HEK293T (cell line): Measurements from ENCODE around the gene NFE2.
"Not testable (repeated sequence)": the region's sequence is repeated elsewhere in the genome, so short reads cannot be mapped to it uniquely, and the experiment has no call there.

ENCODE experiments used
- CTCF ChIA-PET: fragments of 350-600 bp; formaldehyde crosslinking; extraction: SDS; loops from one replicate; lab custom pipeline; 2021; ENCODE audit warnings: antibody characterized with exemption, inconsistent platforms; lab: Yijun Ruan, JAX
- POLR2A ChIA-PET: fragments of 350-600 bp; formaldehyde crosslinking; extraction: SDS; loops from one replicate; lab custom pipeline; 2020; ENCODE audit warnings: antibody characterized with exemption, inconsistent platforms; lab: Yijun Ruan, JAX
- DNase-seq: peaks from one replicate; pipeline ENCODE4 v3.0.0; 2012; ENCODE audit warnings: mixed read lengths; ENCODE audit errors: extremely low spot score
- ARNT ChIP-seq: fragments of 450-650 bp; IDR thresholded peaks from 2 replicates; pipeline ENCODE4 v1.6.1; 2017; ENCODE audit warnings: mild to moderate bottlenecking
- BHLHE40 ChIP-seq: fragments of 450-650 bp; IDR thresholded peaks from 2 replicates; pipeline ENCODE4 v1.6.1; 2016; ENCODE audit warnings: mild to moderate bottlenecking, moderate library complexity, borderline replicate concordance
- CTBP1 ChIP-seq: fragments of 450-650 bp; IDR thresholded peaks from 2 replicates; pipeline ENCODE4 v1.6.1; 2016; ENCODE audit warnings: borderline replicate concordance
- ELF4 ChIP-seq: fragments of 450-650 bp; IDR thresholded peaks from 2 replicates; pipeline ENCODE4 v1.6.1; 2017; ENCODE audit warnings: antibody characterized with exemption
- FOXA1 ChIP-seq: fragments of 450-650 bp; IDR thresholded peaks from 2 replicates; pipeline ENCODE4 v1.6.1; 2016; ENCODE audit warnings: mild to moderate bottlenecking
- FOXK2 ChIP-seq: fragments of 450-650 bp; IDR thresholded peaks from 2 replicates; pipeline ENCODE4 v1.6.1; 2016; ENCODE audit warnings: mild to moderate bottlenecking
- FOXM1 ChIP-seq: fragments of 450-650 bp; IDR thresholded peaks from 2 replicates; pipeline ENCODE4 v1.6.1; 2017; ENCODE audit warnings: mild to moderate bottlenecking, borderline replicate concordance
- HDGF ChIP-seq: fragments of 450-650 bp; IDR thresholded peaks from 2 replicates; pipeline ENCODE4 v1.6.1; 2017; ENCODE audit warnings: antibody characterized with exemption, borderline replicate concordance
- L3MBTL2 ChIP-seq: fragments of 450-650 bp; conservative IDR thresholded peaks from 2 replicates; pipeline ENCODE4 v1.6.1; 2016; ENCODE audit warnings: mild to moderate bottlenecking
- LEF1 ChIP-seq: fragments of 450-650 bp; IDR thresholded peaks from 2 replicates; pipeline ENCODE4 v1.6.1; 2017; ENCODE audit warnings: mild to moderate bottlenecking, borderline replicate concordance
- NFRKB ChIP-seq: fragments of 450-650 bp; IDR thresholded peaks from 2 replicates; pipeline ENCODE4 v1.6.1; 2016; ENCODE audit warnings: mild to moderate bottlenecking, moderate library complexity
- PKNOX1 ChIP-seq: fragments of 450-650 bp; IDR thresholded peaks from 2 replicates; pipeline ENCODE4 v1.6.1; 2016
- SP1 ChIP-seq: fragments of 450-650 bp; IDR thresholded peaks from 2 replicates; pipeline ENCODE4 v1.6.1; 2017
- SUZ12 ChIP-seq: fragments of 450-650 bp; IDR thresholded peaks from 2 replicates; pipeline ENCODE4 v1.6.1; 2016; ENCODE audit warnings: mild to moderate bottlenecking
- TARDBP ChIP-seq: fragments of 450-650 bp; IDR thresholded peaks from 2 replicates; pipeline ENCODE4 v1.6.1; 2016
- ZNF384 ChIP-seq: fragments of 450-650 bp; IDR thresholded peaks from 2 replicates; pipeline ENCODE4 v1.6.1; 2016

The NFE2 gene

DNA sequence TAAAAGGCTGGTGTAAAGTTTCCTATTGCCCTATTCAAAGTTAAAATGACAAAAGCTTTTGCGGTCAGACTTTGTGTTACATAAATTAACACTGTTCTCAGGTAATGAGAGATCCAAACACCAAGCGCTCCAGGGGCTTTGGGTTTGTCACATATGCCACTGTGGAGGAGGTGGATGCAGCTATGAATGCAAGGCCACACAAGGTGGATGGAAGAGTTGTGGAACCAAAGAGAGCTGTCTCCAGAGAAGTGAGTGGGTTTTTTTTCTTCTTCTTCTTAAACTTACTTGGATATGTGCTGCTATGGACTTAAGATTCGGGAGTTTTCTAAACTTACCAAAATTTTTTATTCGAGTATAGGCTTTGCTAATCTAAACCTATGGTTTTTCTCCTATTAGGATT lies 19.1 kb downstream of the NFE2 start:
- POLR2A ChIA-PET = interaction anchor here (0.7 to 5.2 kb wide), 8 partner anchors 9 to 76 kb away, joined by 3 to 175 read pairs (median 35); no protein-coding TSS in a partner anchor
- DNase-seq, CTCF ChIA-PET: not testable (repeated sequence)
- 0 out of 2 replicates have a peak, but pooled peaks have one; percentile 9 for TF ChIP-seq BHLHE40

- DNase-seq, CTCF ChIA-PET: not testable (repeated sequence)
- 0 out of 2 replicates have a peak, but pooled peaks have one; percentile 35 for TF ChIP-seq L3MBTL2
- POLR2A ChIA-PET = interaction anchor here (0.7 to 5.2 kb wide), 9 partner anchors 10 to 77 kb away, joined by 3 to 175 read pairs (median 42); partner anchors contain the start of gene COPZ1
Measured at GRCh38 chr12:54281261-54281638, 19.6 kb downstream of the NFE2 start.

DNA sequence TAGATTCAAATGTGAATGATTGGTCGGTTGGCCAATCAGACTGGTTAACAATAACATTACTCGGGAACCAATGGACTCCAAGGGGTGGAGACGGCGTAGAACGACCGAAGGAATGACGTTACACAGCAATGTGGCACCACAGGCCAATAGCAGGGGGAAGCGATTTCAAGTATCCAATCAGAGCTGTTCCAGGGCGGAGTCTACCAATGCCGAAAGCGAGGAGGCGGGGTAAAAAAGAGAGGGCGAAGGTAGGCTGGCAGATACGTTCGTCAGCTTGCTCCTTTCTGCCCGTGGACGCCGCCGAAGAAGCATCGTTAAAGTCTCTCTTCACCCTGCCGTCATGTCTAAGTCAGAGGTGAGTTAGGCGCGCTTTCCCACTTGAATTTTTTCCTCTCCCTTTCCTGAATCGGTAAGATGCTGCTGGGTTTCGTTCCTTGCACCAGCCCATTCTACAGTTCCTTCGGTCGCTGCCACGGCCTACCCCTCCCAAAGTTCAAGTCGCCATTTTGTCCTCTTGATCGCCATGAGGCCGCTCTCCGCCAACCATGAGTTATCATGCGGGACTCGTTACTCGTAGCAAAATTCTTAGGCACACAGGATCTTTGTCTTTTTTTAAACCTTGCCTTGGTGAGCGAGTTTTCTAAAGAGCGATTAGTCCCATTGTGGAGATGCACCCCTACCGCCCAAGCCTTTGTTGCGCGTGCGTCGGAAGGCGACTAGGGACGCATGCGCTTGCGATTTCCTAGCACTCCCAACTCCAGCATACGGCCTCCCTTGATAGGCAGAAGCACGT lies 20.2 kb downstream of the NFE2 start, which contains the start of gene HNRNPA1:
Gene HNRNPA1, plus strand, starts transcription at position 259 of the 793 bp plus-strand sequence. Its CDS starts 82 bp downstream, at position 341.
- CTCF ChIA-PET = interaction anchor here (0.7 to 1.4 kb wide), 4 partner anchors 52 to 99 kb away, joined by 3 to 4 read pairs (median 3); no protein-coding TSS in a partner anchor

GRCh38 chr12:54279632-54280467 lies 21.0 kb downstream of the NFE2 start, which contains the start of gene CBX5:
CBX5 (minus strand) TSS chr12:54280122; CDS start chr12:54257650, 22,472 bp downstream.
- ChIA-PET POLR2A (interaction anchor here (0.6 to 5.2 kb wide), 54 partner anchors 10 to 342 kb away, joined by 3 to 175 read pairs (median 5); partner anchors contain the start of genes COPZ1, HOXC13, HOXC9 and NFE2), CTCF (interaction anchor here (0.7 to 1.4 kb wide), 5 partner anchors 14 to 100 kb away, joined by 3 to 4 read pairs (median 3); no protein-coding TSS in a partner anchor)
- TF ChIP-seq FOXK2 = peak; percentile 61; the same call in 1 of the 2 replicates
- no peak for TF ChIP-seq ARNT
- TF ChIP-seq ZNF384 = no peak
- TF ChIP-seq L3MBTL2 = peak; percentile 98
- TF ChIP-seq ELF4 = peak; percentile 62; the same call in 1 of the 2 replicates
- TF ChIP-seq TARDBP = no peak
- no peak for TF ChIP-seq BHLHE40
- peak; percentile 100 for TF ChIP-seq PKNOX1
- TF ChIP-seq FOXM1 = no peak
- TF ChIP-seq NFRKB = no peak
- TF ChIP-seq FOXA1 = no peak
- peak; percentile 97 for DNase-seq

More for the DNA sequence above, 20.2 kb downstream of the NFE2 start, which contains the start of gene HNRNPA1:
- peak; percentile 89 for DNase-seq
- POLR2A ChIA-PET = interaction anchor here (0.6 to 5.2 kb wide), 48 partner anchors 9 to 343 kb away, joined by 3 to 175 read pairs (median 5); partner anchors contain the start of genes COPZ1, HOXC13 and NFE2
- TF ChIP-seq HDGF (no peak), LEF1 (no peak), PKNOX1 (peak; percentile 99), FOXM1 (no peak; the same call in 1 of the 2 replicates), SUZ12 (no peak), TARDBP (no peak), BHLHE40 (no peak), SP1 (no peak), FOXK2 (no peak), CTBP1 (no peak), ZNF384 (no peak), ARNT (no peak), FOXA1 (no peak), ELF4 (peak; percentile 91), NFRKB (peak; percentile 92), L3MBTL2 (peak; percentile 67; the same call in 1 of the 2 replicates)

- no peak for DNase-seq
- POLR2A ChIA-PET = interaction anchor here (0.6 to 5.2 kb wide), 35 partner anchors 9 to 311 kb away, joined by 3 to 175 read pairs (median 6); partner anchors contain the start of genes COPZ1, HOXC9 and NFE2
- CTCF ChIA-PET = interaction anchor here (0.8 kb wide), 1 partner anchor 14 kb away, joined by 4 read pairs; no protein-coding TSS in a partner anchor
- TF ChIP-seq L3MBTL2 (peak; percentile 16), FOXM1 (no peak)
Measured at GRCh38 chr12:54279227-54279631, 21.6 kb downstream of the NFE2 start.

- ChIA-PET CTCF (no interaction called here), POLR2A (interaction anchor here (5.2 kb wide), 1 partner anchor 16 kb away, joined by 175 read pairs; no protein-coding TSS in a partner anchor)
- DNase-seq = no peak
- no peak for TF ChIP-seq SUZ12
- TF ChIP-seq FOXK2 = no peak
- TF ChIP-seq HDGF = no peak
- TF ChIP-seq ELF4 = no peak
- no peak for TF ChIP-seq FOXA1
- TF ChIP-seq FOXM1 = no peak
- TF ChIP-seq TARDBP = no peak
- TF ChIP-seq PKNOX1 = no peak
- no peak for TF ChIP-seq SP1
- no peak for TF ChIP-seq CTBP1
- TF ChIP-seq NFRKB = no peak
- TF ChIP-seq LEF1 = no peak
- no peak for TF ChIP-seq ARNT
- TF ChIP-seq L3MBTL2 = no peak
- no peak for TF ChIP-seq BHLHE40
Measured at GRCh38 chr12:54277823-54278276, 23.0 kb downstream of the NFE2 start.
